ENCODE data around the gene BICC1.

- TF ChIP-seq CTCF (IDR thresholded peaks at IDR 0.05; ENCODE audit: insufficient read depth, low read length): no peak
- no peak for TF ChIP-seq REST (IDR thresholded peaks at IDR 0.05; ENCODE audit: insufficient replicate concordance, low read depth)
Observed at GRCh38 chr10:58700591-58700990, 187.9 kb downstream of the BICC1 start.

All from HL-60 (cell line).